CD4-positive, CD25-positive, alpha-beta regulatory T cell (primary cell): Measurements from ENCODE around the gene LRRC4B. TPM values are rescaled to one million over a fixed set of nuclear protein-coding genes. Genes with fewer than 3 reads are reported as not detected.
"Not testable (repeated sequence)": the region's sequence is repeated elsewhere in the genome, so short reads cannot be mapped to it uniquely, and the experiment has no call there.

Experiments
- ATAC-seq, 2 donors: fragments of 150-1000 bp; cut with Tn5 transposase; one replicate each; pipeline ENCODE4 v1.10.0; 2021; ENCODE audit warnings: low read depth in 2 of 2, moderate number of reproducible peaks in 2 of 2, moderate library complexity in 1 of 2
- DNase-seq, 3 donors: peaks; one replicate each; pipeline versions ENCODE4 v3.0.0 to v3.0.0-alpha.2; 2012 to 2022; ENCODE audit warnings: mixed read lengths in 1 of 3
- H3K27ac ChIP-seq: one replicate; pipeline ENCODE4 v1.7.0; 2013; ENCODE audit warnings: mild to moderate bottlenecking, low read length; ENCODE audit not compliant: insufficient read depth, poor library complexity, severe bottlenecking
- H3K27me3 ChIP-seq: one replicate; pipeline ENCODE4 v1.7.0; 2013; ENCODE audit warnings: low read length; ENCODE audit not compliant: control insufficient read depth, insufficient read depth
- H3K36me3 ChIP-seq: one replicate; pipeline ENCODE4 v1.7.0; 2013; ENCODE audit warnings: mild to moderate bottlenecking, low read length, moderate library complexity; ENCODE audit not compliant: control insufficient read depth, insufficient read depth
- H3K4me1 ChIP-seq: 2 replicates; pipeline ENCODE4 v1.7.0; 2013; ENCODE audit warnings: mild to moderate bottlenecking, low read length; ENCODE audit not compliant: insufficient read depth, control insufficient read depth, poor library complexity, severe bottlenecking
- H3K4me3 ChIP-seq: one replicate; pipeline ENCODE4 v1.7.0; 2013; ENCODE audit warnings: low read depth, mild to moderate bottlenecking, low read length, moderate library complexity
- H3K9me3 ChIP-seq, 2 experiments: 1 replicate in 1 of 2; 2 replicates in 1 of 2; pipeline ENCODE4 v1.7.0; 2013; ENCODE audit warnings: low read length in 2 of 2, mild to moderate bottlenecking in 1 of 2, moderate library complexity in 1 of 2; ENCODE audit not compliant: control insufficient read depth in 2 of 2
- H3K27ac Mint-ChIP-seq, 3 donors: one replicate each; pipeline ENCODE4 v1.8.0; 2020 to 2022; ENCODE audit warnings: mild to moderate bottlenecking in 3 of 3, mixed read lengths in 3 of 3, moderate library complexity in 2 of 3
- H3K27me3 Mint-ChIP-seq: one replicate; pipeline ENCODE4 v1.8.0; 2022; ENCODE audit warnings: mild to moderate bottlenecking, mixed read lengths
- H3K36me3 Mint-ChIP-seq: one replicate; pipeline ENCODE4 v1.8.0; 2020; ENCODE audit warnings: mixed read lengths
- H3K4me1 Mint-ChIP-seq, 4 donors: one replicate each; pipeline ENCODE4 v1.8.0; 2020 to 2022; ENCODE audit warnings: mixed read lengths in 4 of 4, mild to moderate bottlenecking in 1 of 4
- H3K4me3 Mint-ChIP-seq, 4 donors: one replicate each; pipeline ENCODE4 v1.8.0; 2020 to 2022; ENCODE audit warnings: mild to moderate bottlenecking in 4 of 4, mixed read lengths in 4 of 4, moderate library complexity in 3 of 4
- H3K9me3 Mint-ChIP-seq, 7 donors: one replicate each; pipeline ENCODE4 v1.8.0; 2020 to 2022; ENCODE audit warnings: mixed read lengths in 7 of 7, mild to moderate bottlenecking in 3 of 7, moderate library complexity in 2 of 7
- polyA plus RNA-seq, 4 donors: library from polyadenylated mRNA; unstranded; fragments of 300-500 nt; fragmentation: Illumina TruSeq; gene quantifications; one replicate each; pipeline ENCODE4 v1.2.3, GENCODE V29; 2021
- total RNA-seq: library from RNA; stranded (reverse); gene quantifications from one replicate; pipeline ENCODE4 v1.2.3, GENCODE V29; 2022

LRRC4B gene
- total and polyA plus RNA-seq, 5 donors from 2014 or later, result not detected

GRCh38 chr19:50580970-50581634, 12.9 kb upstream of the LRRC4B start:
- Histone ChIP-seq H3K4me1 (no peaks in the 10 kb centered on the region), H3K9me3 (no peaks in the 10 kb centered on the region), H3K27ac (no peak overlapping the region), H3K4me3 (no peak overlapping the region), H3K27me3 (no peaks in the 10 kb centered on the region), H3K36me3 (no peaks in the 10 kb centered on the region)
- Mint-ChIP-seq H3K27ac (no peak overlapping the region), H3K9me3 (peaks cover 0 to 4% (median 0%) of the 10 kb centered on the region in 7 donors), H3K36me3 (no peaks in the 10 kb centered on the region), H3K4me1 (no peaks in the 10 kb centered on the region), H3K27me3 (peaks cover 4% of the 10 kb centered on the region), H3K4me3 (no peak overlapping the region)
- ATAC-seq, result no peak
- DNase-seq, result no peak

DNA sequence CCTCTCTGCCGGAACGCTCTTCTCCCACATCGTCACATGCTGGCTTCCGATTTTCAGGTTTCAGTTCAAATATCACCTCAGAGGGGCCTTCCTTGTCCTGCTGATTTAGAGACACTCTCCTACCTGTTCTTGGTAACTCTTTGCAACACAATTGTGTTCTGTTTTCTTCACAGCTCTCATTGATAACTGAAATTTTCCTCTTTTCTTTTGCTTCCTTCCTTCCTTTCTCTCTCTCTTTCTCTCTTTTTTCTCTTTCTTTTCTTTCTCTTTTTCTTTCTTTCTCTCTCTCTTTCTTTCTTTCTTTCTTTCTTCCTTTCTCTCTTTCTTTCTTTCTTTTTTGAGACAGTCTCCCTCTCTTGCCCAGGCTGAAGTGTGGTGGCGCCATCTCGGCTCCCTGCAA, 12.0 kb upstream of the LRRC4B start:
- Histone ChIP-seq H3K9me3 (no peaks in the 10 kb centered on the region), H3K27me3 (no peaks in the 10 kb centered on the region), H3K27ac (no peak overlapping the region), H3K36me3 (no peaks in the 10 kb centered on the region), H3K4me3 (no peak overlapping the region), H3K4me1 (no peaks in the 10 kb centered on the region)
- DNase-seq, result no peak
- H3K36me3 Mint-ChIP-seq, result no peaks in the 10 kb centered on the region
- H3K27ac Mint-ChIP-seq, result no peak overlapping the region
- no peaks in the 10 kb centered on the region for H3K4me1 Mint-ChIP-seq
- H3K9me3 Mint-ChIP-seq, result peaks cover 0 to 4% (median 0%) of the 10 kb centered on the region in 7 donors
- no peak for ATAC-seq
- H3K4me3 Mint-ChIP-seq, result no peak overlapping the region
- peaks cover 4% of the 10 kb centered on the region for H3K27me3 Mint-ChIP-seq

- not testable (repeated sequence) for H3K4me1 Mint-ChIP-seq, H3K9me3 ChIP-seq, ATAC-seq, DNase-seq, H3K4me3 Mint-ChIP-seq, H3K36me3 ChIP-seq, H3K9me3 Mint-ChIP-seq, H3K36me3 Mint-ChIP-seq, H3K27ac ChIP-seq, H3K27me3 ChIP-seq, H3K27ac Mint-ChIP-seq, H3K4me3 ChIP-seq, H3K27me3 Mint-ChIP-seq, H3K4me1 ChIP-seq
These were observed 8.5 kb upstream of the LRRC4B start for GRCh38 chr19:50576769-50577168.

GRCh38 chr19:50573741-50574461, 5.7 kb upstream of the LRRC4B start:
- Histone ChIP-seq H3K4me3 (no peak overlapping the region), H3K9me3 (no peaks in the 10 kb centered on the region), H3K27me3 (no peaks in the 10 kb centered on the region), H3K27ac (no peak overlapping the region), H3K36me3 (no peaks in the 10 kb centered on the region), H3K4me1 (no peaks in the 10 kb centered on the region)
- H3K27ac Mint-ChIP-seq, result no peak overlapping the region
- ATAC-seq (no peak), DNase-seq (no peak)
- H3K27me3 Mint-ChIP-seq, result peaks cover 13% of the 10 kb centered on the region
- H3K36me3 Mint-ChIP-seq, result no peaks in the 10 kb centered on the region
- peaks cover 0 to 2% (median 0%) of the 10 kb centered on the region in 4 donors for H3K4me1 Mint-ChIP-seq
- H3K4me3 Mint-ChIP-seq, result no peak overlapping the region
- no peaks in the 10 kb centered on the region for H3K9me3 Mint-ChIP-seq

DNA sequence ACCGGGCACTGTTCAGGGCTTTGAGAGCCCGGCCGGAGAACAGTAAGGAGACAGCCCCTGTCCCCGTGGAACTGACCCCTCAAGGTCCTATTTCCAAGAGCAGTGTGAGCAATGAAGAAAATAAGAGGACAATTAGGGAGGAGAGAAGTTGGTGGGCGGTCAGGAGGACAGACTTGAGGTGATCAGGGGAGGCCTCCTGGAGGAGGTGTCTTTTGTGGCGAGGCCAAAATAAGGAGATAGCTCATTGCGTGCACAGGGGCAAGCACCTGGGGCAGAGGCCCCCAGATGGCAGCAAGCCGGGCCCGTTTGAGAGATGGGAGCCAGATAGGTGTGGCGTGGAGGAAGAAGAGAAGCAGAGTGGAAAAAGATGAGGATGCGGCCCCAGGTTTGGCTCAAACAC, 2.8 kb upstream of the LRRC4B start:
- peaks cover 0 to 9% (median 0%) of the 10 kb centered on the region in 4 donors for H3K4me1 Mint-ChIP-seq
- Histone ChIP-seq H3K27ac (no peak overlapping the region), H3K27me3 (no peaks in the 10 kb centered on the region), H3K9me3 (no peaks in the 10 kb centered on the region), H3K36me3 (no peaks in the 10 kb centered on the region), H3K4me3 (no peak overlapping the region), H3K4me1 (peaks cover 14% of the 10 kb centered on the region)
- peaks cover 16% of the 10 kb centered on the region for H3K27me3 Mint-ChIP-seq
- no peaks in the 10 kb centered on the region for H3K36me3 Mint-ChIP-seq
- no peak overlapping the region for H3K4me3 Mint-ChIP-seq
- no peak for DNase-seq
- H3K27ac Mint-ChIP-seq, result no peak overlapping the region
- no peak for ATAC-seq
- no peaks in the 10 kb centered on the region for H3K9me3 Mint-ChIP-seq

- ATAC-seq (no peak), DNase-seq (no peak)
- H3K27ac ChIP-seq, result no peak overlapping the region
- no peaks in the 10 kb centered on the region for H3K9me3 ChIP-seq
- H3K4me1 ChIP-seq, result peaks cover 17% of the 10 kb centered on the region
- H3K27me3 ChIP-seq, result no peaks in the 10 kb centered on the region
- H3K36me3 Mint-ChIP-seq, result no peaks in the 10 kb centered on the region
- peaks cover 20% of the 10 kb centered on the region for H3K27me3 Mint-ChIP-seq
- H3K9me3 Mint-ChIP-seq, result no peaks in the 10 kb centered on the region
- H3K4me3 Mint-ChIP-seq, result no peak overlapping the region
- peaks cover 0 to 15% (median 0%) of the 10 kb centered on the region in 4 donors for H3K4me1 Mint-ChIP-seq
- H3K36me3 ChIP-seq, result no peaks in the 10 kb centered on the region
- no peak overlapping the region for H3K4me3 ChIP-seq
- H3K27ac Mint-ChIP-seq, result no peak overlapping the region
These were observed 1.8 kb upstream of the LRRC4B start for GRCh38 chr19:50569938-50570540.

DNA sequence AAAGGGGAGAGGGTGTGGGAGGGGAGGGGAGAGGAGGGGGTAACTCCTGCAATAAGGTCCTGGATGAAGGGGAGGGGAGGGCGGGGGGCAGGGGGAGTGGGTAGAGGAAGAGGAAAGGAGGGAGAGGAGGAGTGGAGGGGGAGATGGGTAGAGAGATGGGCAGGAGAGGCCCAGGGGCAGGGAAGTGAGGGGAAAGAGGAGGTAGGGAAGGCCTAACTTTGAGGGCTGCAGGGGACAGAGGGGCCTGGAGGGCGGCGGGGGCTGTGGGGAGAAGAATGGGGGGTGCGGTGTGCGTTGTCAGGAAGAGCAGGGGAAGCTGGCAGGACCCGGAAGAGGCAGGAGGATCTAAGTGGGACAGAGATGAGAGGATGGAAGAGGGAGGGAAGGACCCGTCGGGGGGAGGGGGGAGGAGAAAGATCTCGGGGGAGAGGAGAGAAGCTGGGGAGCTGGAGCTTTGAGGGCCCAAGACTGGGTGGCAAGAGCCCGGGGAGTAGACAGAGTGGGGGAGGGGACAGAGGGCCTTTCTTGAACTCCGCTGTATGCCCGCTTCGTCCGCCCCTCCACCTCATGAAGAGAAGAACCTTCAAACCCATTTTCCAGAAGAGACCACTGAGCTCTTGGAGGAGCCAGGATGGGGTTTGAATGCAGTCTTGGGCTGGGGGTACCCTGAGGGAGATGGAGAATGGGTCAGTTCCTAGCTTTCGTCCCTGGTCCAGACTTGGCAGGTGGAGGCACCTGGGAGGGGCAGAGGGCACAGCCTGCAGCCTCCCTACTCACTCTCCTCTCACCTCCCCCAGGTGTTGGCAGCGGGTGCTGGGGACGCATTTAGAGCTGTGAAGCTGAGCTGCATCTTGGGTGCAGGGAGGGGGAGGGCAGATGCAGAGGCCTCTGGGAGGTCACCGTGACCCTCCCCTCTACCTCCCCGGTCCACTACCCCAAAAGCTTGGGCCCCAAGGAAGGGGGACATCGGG, 778 bp upstream of the LRRC4B start:
- DNase-seq (no peak), ATAC-seq (no peak)
- Mint-ChIP-seq H3K4me3 (peak overlapping the region in 1 of 4 donors; percentile 36), H3K36me3 (no peaks in the 10 kb centered on the region), H3K9me3 (no peaks in the 10 kb centered on the region), H3K27ac (no peak overlapping the region), H3K4me1 (peaks cover 0 to 15% (median 0%) of the 10 kb centered on the region in 4 donors), H3K27me3 (peaks cover 28% of the 10 kb centered on the region)
- peaks cover 17% of the 10 kb centered on the region for H3K4me1 ChIP-seq
- no peak overlapping the region for H3K4me3 ChIP-seq
- no peaks in the 10 kb centered on the region for H3K36me3 ChIP-seq
- H3K27ac ChIP-seq, result no peak overlapping the region
- H3K9me3 ChIP-seq, result no peaks in the 10 kb centered on the region
- no peaks in the 10 kb centered on the region for H3K27me3 ChIP-seq
